Adrenal gland (tissue), 12 donors: ENCODE data around the gene DNHD1. TPM values are rescaled to one million over a fixed set of nuclear protein-coding genes. Genes with fewer than 3 reads are reported as not detected.

Experiments
- DNase-seq, 7 donors: peaks; one replicate each; pipeline ENCODE4 v3.0.0-alpha.2; 2019 to 2020
- H3K27ac ChIP-seq, 5 donors: fragments of 200-600 bp; sonication (generic) in 4 of 5; 1 replicate in 3 of 5; 2 replicates in 2 of 5; pipeline versions ENCODE4 v1.5.1 to v1.8.0; 2016 to 2020; ENCODE audit warnings: mild to moderate bottlenecking in 1 of 5
- H3K27me3 ChIP-seq: fragments of 200-600 bp; 2 replicates; pipeline ENCODE4 v1.8.0; 2021
- H3K36me3 ChIP-seq, 2 donors: fragments of 200-600 bp; replicated peaks in 1 of 2; 1 replicate in 1 of 2; 2 replicates in 1 of 2; pipeline versions ENCODE4 v1.5.1 to v1.8.0; 2018 to 2022
- H3K4me1 ChIP-seq, 2 donors: fragments of 200-600 bp; replicated peaks in 1 of 2; 1 replicate in 1 of 2; 2 replicates in 1 of 2; pipeline versions ENCODE4 v1.5.1 to v1.8.0; 2018 to 2021
- H3K4me3 ChIP-seq, 4 donors: fragments of 200-600 bp; sonication (generic) in 3 of 4; one replicate each; pipeline ENCODE4 v1.5.1; 2016 to 2018
- H3K9me3 ChIP-seq, 3 donors: fragments of 200-600 bp; sonication (generic) in 1 of 3; replicated peaks in 1 of 3; 1 replicate in 2 of 3; 2 replicates in 1 of 3; pipeline versions ENCODE4 v1.5.1 to v1.8.0; 2016 to 2021
- CTCF ChIP-seq, 6 experiments: fragments of 450-650 bp in 4 of 6; fragments of 200-600 bp in 2 of 6; sonication (generic) in 1 of 6; IDR thresholded peaks; 1 replicate in 5 of 6; 2 replicates in 1 of 6; pipeline versions ENCODE4 v1.5.1 to v1.8.0; 2016 to 2021; ENCODE audit warnings: antibody characterized with exemption in 6 of 6, mild to moderate bottlenecking in 2 of 6, moderate library complexity in 1 of 6
- POLR2A ChIP-seq, 2 donors: fragments of 450-650 bp; IDR thresholded peaks; one replicate each; pipeline ENCODE4 v1.6.1; 2017; ENCODE audit warnings: antibody characterized with exemption in 2 of 2, mild to moderate bottlenecking in 2 of 2, moderate library complexity in 1 of 2
- WGBS, 4 donors: extraction: QIAGEN DNeasy Blood & Tissue Kit in 2 of 4; methylation state at CpG; one replicate each; pipeline versions ENCODE4 v1.1.5 to v1.1.7; 2013 to 2017; 5-methylcytosine and 5-hydroxymethylcytosine counted together
- intact Hi-C, 2 donors: fragments of 100-400 bp; cut with DNase I; formaldehyde crosslinking; loops; one replicate each; pipeline versions ENCODE4 v1.14.1 to v1.15.0; 2022 to 2023
- polyA plus RNA-seq, 3 donors: library from polyadenylated mRNA; stranded (reverse); fragments of 200-250 nt in 2 of 3; fragments of 350-450 nt in 1 of 3; fragmentation: Illumina TruSeq in 1 of 3; extraction: RNeasy Lipid Tissue Mini Kit (QIAGEN cat#74804) in 1 of 3; gene quantifications; one replicate each; pipeline ENCODE4 v1.2.3, GENCODE V29; 2013 to 2014
- total RNA-seq, 9 donors: library from RNA; depleted of rRNA in 4 of 9; stranded (reverse); fragments of >200 nt in 4 of 9; fragments of 120-200 nt in 1 of 9; fragmentation: NEBNext Ultra II Directional in 1 of 9; extraction: Animal tissue kit (Norgen Biotek cat#: 25700) in 1 of 9; gene quantifications; one replicate each; pipeline versions ENCODE4 v1.1.0 to v1.2.4, GENCODE V29; 2013 to 2023
- donor health status: healthy with polysubstance abuse.
- donor health status: Bipolar disorder and iron deficiency.
- donor health status: DM: yes; HTN: yes; CAD: no.
- donor health status: DM: no; HTN: no; CAD: no.
- donor health status: DM: no; HTN: no; CAD: no.
- donor health status: DM: yes; HTN: yes; CAD: no.

Gene DNHD1
- total and polyA plus RNA-seq, 12 donors, result 3.9 to 27.1 (median 9.9) TPM

GRCh38 chr11:6541356-6541755, 44.3 kb downstream of the DNHD1 start:
- H3K36me3 ChIP-seq, result peaks cover 0 to 3% of the 10 kb centered on the region in 2 donors
- H3K27ac ChIP-seq, result no peak overlapping the region
- H3K27me3 ChIP-seq, result no peaks in the 10 kb centered on the region
- TF ChIP-seq CTCF (IDR thresholded peaks at IDR 0.05) (no peak), POLR2A (IDR thresholded peaks at IDR 0.05) (no peak)
- no peaks in the 10 kb centered on the region for H3K4me1 ChIP-seq
- H3K4me3 ChIP-seq, result no peak overlapping the region
- DNase-seq, result no peak
- intact Hi-C loops, result no loop called here
- no peaks in the 10 kb centered on the region for H3K9me3 ChIP-seq
- WGBS, 4 donors, result 69 to 96% (median 80%) methylated on average over 3 to 4 of the region's 4 CpGs

GRCh38 chr11:6542727-6543126, 45.6 kb downstream of the DNHD1 start:
- WGBS, 4 donors, result 69 to 91% (median 79%) methylated on average over 2 of the region's 2 CpGs
- no peaks in the 10 kb centered on the region for H3K27me3 ChIP-seq
- no peak overlapping the region for H3K4me3 ChIP-seq
- no peaks in the 10 kb centered on the region for H3K4me1 ChIP-seq
- no peak for TF ChIP-seq CTCF (IDR thresholded peaks at IDR 0.05)
- no peak for TF ChIP-seq POLR2A (IDR thresholded peaks at IDR 0.05)
- DNase-seq, result no peak
- intact Hi-C loops, result no loop called here
- no peak overlapping the region for H3K27ac ChIP-seq
- H3K9me3 ChIP-seq, result no peaks in the 10 kb centered on the region
- H3K36me3 ChIP-seq, result peaks cover 0 to 3% of the 10 kb centered on the region in 2 donors

- no peaks in the 10 kb centered on the region for H3K4me1 ChIP-seq
- H3K4me3 ChIP-seq, result no peak overlapping the region
- H3K36me3 ChIP-seq, result peaks cover 0 to 3% of the 10 kb centered on the region in 2 donors
- intact Hi-C loops, result no loop called here
- TF ChIP-seq CTCF (IDR thresholded peaks at IDR 0.05) (no peak), POLR2A (IDR thresholded peaks at IDR 0.05) (no peak)
- peak in 2 of 7 donors; percentile 22 to 29 for DNase-seq
- WGBS, 4 donors, result 93 to 100% (median 94%) methylated on average over 6 to 19 of the region's 19 CpGs
- no peak overlapping the region for H3K27ac ChIP-seq
- H3K27me3 ChIP-seq, result no peaks in the 10 kb centered on the region
- no peaks in the 10 kb centered on the region for H3K9me3 ChIP-seq
These were observed 48.1 kb downstream of the DNHD1 start for GRCh38 chr11:6544921-6545850.

DNA sequence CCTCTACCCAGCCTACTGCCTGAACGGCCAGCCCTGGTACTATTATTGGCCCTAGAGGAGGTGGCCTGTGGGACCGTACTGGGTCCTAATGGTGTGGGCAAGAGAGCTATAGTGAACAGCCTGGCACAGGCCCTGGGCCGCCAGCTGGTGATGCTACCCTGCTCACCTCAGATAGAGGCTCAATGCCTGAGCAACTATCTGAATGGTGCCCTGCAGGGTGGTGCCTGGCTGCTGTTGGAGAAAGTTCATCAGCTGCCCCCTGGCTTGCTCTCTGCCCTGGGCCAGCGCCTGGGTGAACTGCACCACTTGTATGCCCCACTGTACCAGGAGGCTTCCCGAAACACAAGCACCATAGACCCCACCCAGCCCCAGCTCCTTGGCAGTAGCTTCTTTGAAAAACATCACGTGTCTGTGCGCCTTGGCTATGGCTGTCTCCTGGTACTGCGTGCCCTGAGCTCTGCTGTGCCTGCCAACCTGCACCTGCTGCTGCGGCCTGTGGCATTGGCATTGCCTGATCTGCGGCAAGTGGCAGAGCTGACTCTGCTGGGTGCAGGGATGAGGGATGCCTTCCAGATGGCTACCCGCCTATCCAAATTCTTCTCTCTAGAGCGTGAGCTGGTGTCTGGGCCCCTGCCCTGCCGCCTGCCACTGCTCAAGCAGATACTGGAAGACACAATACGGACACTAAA, 49.0 kb downstream of the DNHD1 start:
- H3K27me3 ChIP-seq, result no peaks in the 10 kb centered on the region
- 96 to 100% (median 98%) methylated on average over 3 to 14 of the region's 14 CpGs for WGBS, 4 donors

More for the DNA sequence above, 49.0 kb downstream of the DNHD1 start:
- Histone ChIP-seq H3K36me3 (peaks cover 0 to 3% of the 10 kb centered on the region in 2 donors), H3K27ac (no peak overlapping the region), H3K4me1 (no peaks in the 10 kb centered on the region), H3K4me3 (no peak overlapping the region), H3K9me3 (no peaks in the 10 kb centered on the region)
- TF ChIP-seq CTCF (IDR thresholded peaks at IDR 0.05), result no peak
- TF ChIP-seq POLR2A (IDR thresholded peaks at IDR 0.05), result no peak
- intact Hi-C loops, result no loop called here
- no peak for DNase-seq
